Colon (tissue), 2 donors: ENCODE data around the gene SEPTIN1.
"Not testable (repeated sequence)": the region's sequence is repeated elsewhere in the genome, so short reads cannot be mapped to it uniquely, and the experiment has no call there.

ENCODE experiments used
- FAIRE-seq: peaks from 2 replicates; lab custom pipeline; 2012; peaks lifted over from hg19 to GRCh38; lab: Jason Lieb, UNC
- donor health status: control.
- donor health status: control.

Gene SEPTIN1

GRCh38 chr16:30341971-30342370, 40.4 kb downstream of the SEPTIN1 start:
- not testable (repeated sequence) for FAIRE-seq

- FAIRE-seq = no peak
Observed at GRCh38 chr16:30340621-30341020, 41.7 kb downstream of the SEPTIN1 start.

GRCh38 chr16:30338715-30339114, 43.6 kb downstream of the SEPTIN1 start:
- not testable (repeated sequence) for FAIRE-seq

- FAIRE-seq = not testable (repeated sequence)
Observed at GRCh38 chr16:30337964-30338357, 44.4 kb downstream of the SEPTIN1 start.

DNA sequence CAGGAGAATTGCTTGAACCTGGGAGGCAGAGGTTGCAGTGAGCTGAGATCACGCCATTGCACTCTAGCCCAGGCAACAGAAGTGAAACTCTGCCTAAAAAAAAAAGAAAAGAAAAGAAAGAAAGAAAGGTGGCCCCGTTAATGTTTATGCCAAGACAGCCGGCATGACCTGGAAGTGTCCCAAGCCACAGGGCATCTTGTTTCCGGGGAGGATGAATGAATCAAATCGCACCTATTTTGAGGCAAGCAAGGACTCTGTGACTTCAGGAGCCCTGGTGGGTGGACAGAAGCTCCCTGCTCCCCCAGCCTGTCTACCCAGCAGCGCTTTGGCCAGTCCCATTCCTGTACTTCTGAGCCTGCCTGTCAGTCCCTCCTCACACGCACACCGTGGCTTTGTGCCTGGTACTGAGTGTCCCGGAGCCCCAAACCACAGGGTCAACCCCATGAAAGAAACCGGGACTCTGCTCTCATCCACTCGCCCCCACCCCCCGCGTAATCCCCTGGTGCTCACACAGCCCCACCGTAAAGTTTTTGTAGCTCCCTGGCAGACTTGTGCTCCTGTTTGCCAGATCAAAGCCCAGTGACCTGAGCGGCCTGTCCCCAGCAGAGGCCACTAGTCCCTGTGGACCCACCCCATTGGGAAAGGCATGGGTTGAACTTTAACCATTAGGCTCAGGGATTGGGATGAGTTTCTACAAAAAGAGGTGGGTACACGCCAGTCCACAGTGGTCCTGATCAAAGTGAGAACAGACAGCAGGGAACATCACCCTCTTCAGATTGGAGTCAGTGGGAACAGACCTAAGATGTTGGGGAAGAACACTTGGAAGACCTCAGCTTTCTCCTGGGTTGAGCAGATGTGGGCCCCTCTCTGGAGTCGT, 46.5 kb downstream of the SEPTIN1 start:
- no peak for FAIRE-seq

DNA sequence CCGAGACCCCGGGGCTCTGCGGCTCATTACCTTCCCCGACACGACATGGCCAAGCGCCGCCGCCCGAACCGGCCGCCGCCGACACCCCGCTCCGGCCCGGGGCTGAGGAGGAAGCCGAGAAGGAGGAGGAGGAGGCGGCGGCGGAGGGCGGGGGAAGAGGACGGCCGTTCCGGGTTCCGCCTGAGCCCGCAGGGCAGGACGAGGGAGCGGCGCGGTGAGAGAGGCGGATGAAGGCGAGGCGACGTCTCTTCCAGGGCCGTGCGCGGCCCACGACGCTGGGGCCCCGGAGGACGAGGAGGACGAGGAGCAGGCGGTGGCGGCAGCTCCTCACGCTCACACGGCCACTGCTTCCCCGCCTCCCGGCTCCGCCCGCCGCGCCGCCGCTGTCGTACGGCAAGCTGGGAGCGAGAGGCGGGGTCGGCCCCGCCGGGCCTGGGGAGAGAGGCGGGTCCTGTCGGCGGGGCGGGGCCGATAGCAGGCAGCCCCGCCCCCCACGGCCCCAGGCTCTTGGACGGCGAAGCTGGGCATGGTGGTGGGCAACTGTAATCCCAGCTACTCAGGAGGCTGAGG, 47.2 kb downstream of the SEPTIN1 start:
- FAIRE-seq = not testable (repeated sequence)

DNA sequence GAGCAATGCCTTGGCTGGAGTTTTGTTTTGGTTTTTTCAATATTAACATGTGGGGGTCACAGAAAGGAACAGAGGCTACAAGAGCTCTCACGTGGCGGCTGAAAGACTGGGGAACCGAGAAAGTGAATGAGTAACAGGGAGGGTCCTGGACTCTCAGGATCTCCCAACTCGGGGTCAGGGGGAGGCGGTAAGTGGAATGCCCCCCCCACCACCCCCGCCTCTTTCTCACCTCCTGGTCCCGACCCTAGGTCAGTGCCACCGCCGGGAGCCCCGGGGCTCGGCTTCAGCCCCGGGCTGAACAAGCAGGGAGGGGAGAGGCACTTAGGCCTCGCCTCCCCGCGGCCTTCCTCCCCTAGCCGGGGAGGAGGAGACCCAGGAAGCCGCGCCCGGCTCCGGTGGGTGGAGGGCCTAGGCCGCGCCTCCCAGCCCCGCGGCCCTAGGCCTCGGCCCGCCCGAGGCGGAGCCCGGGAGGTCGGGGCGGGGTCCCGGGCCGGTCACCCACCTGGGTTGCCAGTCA, 47.8 kb downstream of the SEPTIN1 start:
- not testable (repeated sequence) for FAIRE-seq
